Neural cell (in vitro differentiated cells): Measurements from ENCODE around the gene NCBP3. TPM values are rescaled to one million over a fixed set of nuclear protein-coding genes. Genes with fewer than 3 reads are reported as not detected.

Experiments used
- H2AFZ ChIP-seq: fragments of 200-600, 300-800 bp; sonication (generic), shearing (Covaris generic); 2 replicates; pipeline ENCODE4 v1.6.0; 2014; ENCODE audit warnings: low read depth, mild to moderate bottlenecking, antibody characterized with exemption, low read length, moderate library complexity
- H3F3A ChIP-seq: fragments of 200-600 bp; shearing (Covaris generic); 2 replicates; pipeline ENCODE4 v1.6.1; 2016; ENCODE audit warnings: mild to moderate bottlenecking, moderate library complexity, mixed read lengths, antibody characterized with exemption, low read length; ENCODE audit not compliant: insufficient read depth, poor library complexity, severe bottlenecking
- H3K27ac ChIP-seq: fragments of 200-600, 300-800 bp; sonication (generic), shearing (Covaris generic); 2 replicates; pipeline ENCODE4 v1.5.1; 2014; ENCODE audit warnings: mild to moderate bottlenecking, low read length, moderate library complexity
- H3K27me3 ChIP-seq: fragments of 300-800, 200-600 bp; sonication (generic), shearing (Covaris generic); 2 replicates; pipeline ENCODE4 v1.6.0; 2014; ENCODE audit warnings: mild to moderate bottlenecking, low read depth, low read length, moderate library complexity; ENCODE audit not compliant: insufficient read depth
- H3K36me3 ChIP-seq: fragments of 300-800, 200-600 bp; sonication (generic), shearing (Covaris generic); 2 replicates; pipeline ENCODE4 v1.5.1; 2014; ENCODE audit warnings: mild to moderate bottlenecking, antibody characterized with exemption, low read length, moderate library complexity; ENCODE audit not compliant: insufficient read depth
- H3K4me2 ChIP-seq: fragments of 300-800, 200-600 bp; sonication (generic), shearing (Covaris generic); 2 replicates; pipeline ENCODE4 v1.6.0; 2014; ENCODE audit warnings: mild to moderate bottlenecking, low read length
- H3K4me3 ChIP-seq: fragments of 300-800, 200-600 bp; sonication (generic), shearing (Covaris generic); 2 replicates; pipeline ENCODE4 v1.5.1; 2014; ENCODE audit warnings: mild to moderate bottlenecking, low read length, moderate library complexity
- H3K79me2 ChIP-seq: fragments of 200-600 bp; shearing (Covaris generic); replicated peaks from 2 replicates; pipeline ENCODE4 v1.6.0; 2014; ENCODE audit warnings: mild to moderate bottlenecking, low read length, moderate library complexity; ENCODE audit not compliant: insufficient read depth
- H3K9ac ChIP-seq: fragments of 300-800, 200-600 bp; sonication (generic), shearing (Covaris generic); 2 replicates; pipeline ENCODE4 v1.6.1; 2016; ENCODE audit warnings: mild to moderate bottlenecking, low read length, mixed read lengths
- H3K9me2 ChIP-seq: fragments of 200-600 bp; shearing (Covaris generic); 2 replicates; pipeline ENCODE4 v1.6.1; 2016; ENCODE audit warnings: mild to moderate bottlenecking, low read length, mixed read lengths; ENCODE audit not compliant: insufficient read depth
- H3K9me3 ChIP-seq: fragments of 200-600, 300-800 bp; sonication (generic), shearing (Covaris generic); 2 replicates; pipeline ENCODE4 v1.6.1; 2016; ENCODE audit warnings: mild to moderate bottlenecking, mixed run types, low read length, moderate library complexity, mixed read lengths
- H4K20me1 ChIP-seq: fragments of 200-600 bp; shearing (Covaris generic); 2 replicates; pipeline ENCODE4 v1.6.1; 2016; ENCODE audit warnings: mild to moderate bottlenecking, mixed run types; ENCODE audit not compliant: insufficient read depth
- EP300 ChIP-seq: fragments of 450-650 bp; conservative IDR thresholded peaks from 2 replicates; pipeline ENCODE4 v1.6.1; 2014; ENCODE audit warnings: antibody characterized with exemption, mild to moderate bottlenecking, moderate library complexity; ENCODE audit not compliant: poor library complexity, severe bottlenecking
- EZH2 ChIP-seq: fragments of 200-600, 300-800 bp; shearing (Covaris generic), sonication (generic); IDR thresholded peaks from 2 replicates; pipeline ENCODE4 v1.6.1; 2014; ENCODE audit warnings: antibody characterized with exemption, low read length, borderline replicate concordance, mild to moderate bottlenecking; ENCODE audit not compliant: insufficient read depth, poor library complexity, severe bottlenecking
- MXI1 ChIP-seq: fragments of 450-650 bp; conservative IDR thresholded peaks from 2 replicates; pipeline ENCODE4 v1.6.1; 2014; ENCODE audit warnings: antibody characterized with exemption, mild to moderate bottlenecking; ENCODE audit not compliant: poor library complexity, severe bottlenecking
- POLR2AphosphoS5 ChIP-seq: IDR thresholded peaks from 2 replicates; pipeline ENCODE4 v1.6.1; 2012
- RAD21 ChIP-seq: fragments of 450-650 bp; conservative IDR thresholded peaks from 2 replicates; pipeline ENCODE4 v1.6.1; 2014; ENCODE audit warnings: antibody characterized with exemption, mild to moderate bottlenecking, moderate library complexity
- SMC3 ChIP-seq: fragments of 450-650 bp; conservative IDR thresholded peaks from 2 replicates; pipeline ENCODE4 v1.6.1; 2014; ENCODE audit warnings: antibody characterized with exemption, mild to moderate bottlenecking, moderate library complexity; ENCODE audit not compliant: poor library complexity
- TAF1 ChIP-seq: IDR thresholded peaks from 2 replicates; pipeline ENCODE4 v1.6.1; 2012; ENCODE audit warnings: low read depth
- polyA plus RNA-seq: library from polyadenylated mRNA; depleted of rRNA; stranded (reverse); fragments of >200 nt; gene quantifications from 2 replicates; pipeline ENCODE4 v1.2.3, GENCODE V29; 2014
- TF ChIP-seq, protein P1 (sequence below): IDR thresholded peaks from 2 replicates; pipeline ENCODE4 v1.6.1; 2012; ENCODE audit warnings: borderline replicate concordance
- TF ChIP-seq, protein P2 (sequence below): fragments of 450-650 bp; IDR thresholded peaks from 2 replicates; pipeline ENCODE4 v1.5.1; 2014; ENCODE audit warnings: antibody characterized with exemption, mild to moderate bottlenecking, moderate library complexity; ENCODE audit not compliant: poor library complexity, severe bottlenecking

Gene NCBP3
- polyA plus RNA-seq, 1 donor from 2014 or later: 132 TPM

DNA sequence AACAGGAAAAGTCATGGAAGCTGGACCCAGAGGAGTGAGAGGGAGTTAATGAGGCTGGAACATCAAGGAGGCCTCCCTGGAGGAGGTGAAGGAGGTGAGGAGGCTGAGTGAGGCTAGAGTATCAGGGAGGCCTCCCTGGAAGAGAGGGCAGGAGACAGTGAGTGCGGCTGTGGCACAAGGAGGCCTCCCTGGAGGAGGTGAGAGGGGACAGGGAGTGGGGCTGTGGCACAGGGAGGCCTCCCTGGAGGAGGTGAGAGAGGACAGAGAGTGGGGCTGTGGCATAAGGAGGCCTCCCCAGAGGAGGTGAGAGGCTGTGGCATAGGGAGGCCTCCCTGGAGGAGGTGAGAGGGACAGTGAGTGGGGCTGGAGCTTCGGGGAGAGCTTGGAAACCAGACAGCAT, 41.3 kb upstream of the NCBP3 start:
- Histone ChIP-seq H4K20me1 (no peaks in the 10 kb centered on the region), H3F3A (no peaks in the 10 kb centered on the region), H3K79me2 (no peaks in the 10 kb centered on the region), H3K36me3 (no peaks in the 10 kb centered on the region), H3K27ac (no peak overlapping the region), H3K9ac (no peak overlapping the region), H2AFZ (no peak overlapping the region), H3K9me3 (no peaks in the 10 kb centered on the region), H3K27me3 (no peaks in the 10 kb centered on the region), H3K9me2 (no peaks in the 10 kb centered on the region), H3K4me3 (no peak overlapping the region), H3K4me2 (no peak overlapping the region)
- TF ChIP-seq EZH2 (no peak), POLR2AphosphoS5 (no peak), EP300 (no peak), MXI1 (no peak), SMC3 (no peak), RAD21 (no peak), TAF1 (no peak)
- TF ChIP-seq, protein P1, sequence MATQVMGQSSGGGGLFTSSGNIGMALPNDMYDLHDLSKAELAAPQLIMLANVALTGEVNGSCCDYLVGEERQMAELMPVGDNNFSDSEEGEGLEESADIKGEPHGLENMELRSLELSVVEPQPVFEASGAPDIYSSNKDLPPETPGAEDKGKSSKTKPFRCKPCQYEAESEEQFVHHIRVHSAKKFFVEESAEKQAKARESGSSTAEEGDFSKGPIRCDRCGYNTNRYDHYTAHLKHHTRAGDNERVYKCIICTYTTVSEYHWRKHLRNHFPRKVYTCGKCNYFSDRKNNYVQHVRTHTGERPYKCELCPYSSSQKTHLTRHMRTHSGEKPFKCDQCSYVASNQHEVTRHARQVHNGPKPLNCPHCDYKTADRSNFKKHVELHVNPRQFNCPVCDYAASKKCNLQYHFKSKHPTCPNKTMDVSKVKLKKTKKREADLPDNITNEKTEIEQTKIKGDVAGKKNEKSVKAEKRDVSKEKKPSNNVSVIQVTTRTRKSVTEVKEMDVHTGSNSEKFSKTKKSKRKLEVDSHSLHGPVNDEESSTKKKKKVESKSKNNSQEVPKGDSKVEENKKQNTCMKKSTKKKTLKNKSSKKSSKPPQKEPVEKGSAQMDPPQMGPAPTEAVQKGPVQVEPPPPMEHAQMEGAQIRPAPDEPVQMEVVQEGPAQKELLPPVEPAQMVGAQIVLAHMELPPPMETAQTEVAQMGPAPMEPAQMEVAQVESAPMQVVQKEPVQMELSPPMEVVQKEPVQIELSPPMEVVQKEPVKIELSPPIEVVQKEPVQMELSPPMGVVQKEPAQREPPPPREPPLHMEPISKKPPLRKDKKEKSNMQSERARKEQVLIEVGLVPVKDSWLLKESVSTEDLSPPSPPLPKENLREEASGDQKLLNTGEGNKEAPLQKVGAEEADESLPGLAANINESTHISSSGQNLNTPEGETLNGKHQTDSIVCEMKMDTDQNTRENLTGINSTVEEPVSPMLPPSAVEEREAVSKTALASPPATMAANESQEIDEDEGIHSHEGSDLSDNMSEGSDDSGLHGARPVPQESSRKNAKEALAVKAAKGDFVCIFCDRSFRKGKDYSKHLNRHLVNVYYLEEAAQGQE: no peak
- TF ChIP-seq, protein P2, sequence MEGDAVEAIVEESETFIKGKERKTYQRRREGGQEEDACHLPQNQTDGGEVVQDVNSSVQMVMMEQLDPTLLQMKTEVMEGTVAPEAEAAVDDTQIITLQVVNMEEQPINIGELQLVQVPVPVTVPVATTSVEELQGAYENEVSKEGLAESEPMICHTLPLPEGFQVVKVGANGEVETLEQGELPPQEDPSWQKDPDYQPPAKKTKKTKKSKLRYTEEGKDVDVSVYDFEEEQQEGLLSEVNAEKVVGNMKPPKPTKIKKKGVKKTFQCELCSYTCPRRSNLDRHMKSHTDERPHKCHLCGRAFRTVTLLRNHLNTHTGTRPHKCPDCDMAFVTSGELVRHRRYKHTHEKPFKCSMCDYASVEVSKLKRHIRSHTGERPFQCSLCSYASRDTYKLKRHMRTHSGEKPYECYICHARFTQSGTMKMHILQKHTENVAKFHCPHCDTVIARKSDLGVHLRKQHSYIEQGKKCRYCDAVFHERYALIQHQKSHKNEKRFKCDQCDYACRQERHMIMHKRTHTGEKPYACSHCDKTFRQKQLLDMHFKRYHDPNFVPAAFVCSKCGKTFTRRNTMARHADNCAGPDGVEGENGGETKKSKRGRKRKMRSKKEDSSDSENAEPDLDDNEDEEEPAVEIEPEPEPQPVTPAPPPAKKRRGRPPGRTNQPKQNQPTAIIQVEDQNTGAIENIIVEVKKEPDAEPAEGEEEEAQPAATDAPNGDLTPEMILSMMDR: no peak

DNA sequence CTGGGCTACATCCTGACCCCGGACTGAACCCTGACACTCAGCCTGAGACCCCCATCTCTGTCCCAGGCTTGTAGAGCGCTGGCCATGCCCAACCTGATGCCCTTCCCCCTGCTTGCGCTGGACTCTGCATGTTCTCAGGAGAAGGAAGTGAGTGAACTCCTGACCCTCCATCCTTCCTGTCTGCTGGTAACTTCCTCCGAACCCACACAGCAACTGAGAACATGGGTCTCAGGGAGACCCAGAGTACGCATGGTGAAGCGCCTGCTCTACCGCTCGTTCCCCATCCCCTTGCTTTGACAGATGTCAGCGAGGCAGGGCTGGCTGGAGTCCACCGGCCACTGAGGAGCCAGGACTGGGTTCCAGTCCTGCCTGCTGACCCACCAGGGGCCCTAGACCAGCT, 40.7 kb upstream of the NCBP3 start:
- TF ChIP-seq MXI1 (no peak), POLR2AphosphoS5 (no peak), RAD21 (no peak), EZH2 (no peak), EP300 (no peak), SMC3 (no peak), TAF1 (no peak)
- TF ChIP-seq, protein P2: no peak
- TF ChIP-seq, protein P1: no peak
- no peak overlapping the region for H3K4me3 ChIP-seq
- no peak overlapping the region for H3K9ac ChIP-seq
- H3K27ac ChIP-seq: no peak overlapping the region
- H2AFZ ChIP-seq: no peak overlapping the region
- H3K9me2 ChIP-seq: no peaks in the 10 kb centered on the region
- no peaks in the 10 kb centered on the region for H3K36me3 ChIP-seq
- H3K4me2 ChIP-seq: no peak overlapping the region
- no peaks in the 10 kb centered on the region for H3K27me3 ChIP-seq
- H3K79me2 ChIP-seq: no peaks in the 10 kb centered on the region
- no peaks in the 10 kb centered on the region for H3F3A ChIP-seq
- H3K9me3 ChIP-seq: no peaks in the 10 kb centered on the region
- no peaks in the 10 kb centered on the region for H4K20me1 ChIP-seq
